Stimulated activated CD8-positive, alpha-beta memory T cell treated with anti-CD3 and anti-CD28 coated beads, Interleukin-12 subunit alpha, Interleukin-12 subunit beta, amount 100 ng/mL, for 1 hour (primary cell): Measurements from ENCODE around the gene RBM48.
"Not testable (repeated sequence)": the region's sequence is repeated elsewhere in the genome, so short reads cannot be mapped to it uniquely, and the experiment has no call there.

ENCODE experiments used
- DNase-seq: peaks from one replicate; pipeline ENCODE4 v3.0.0-alpha.2; 2020; ENCODE audit warnings: low read depth

Gene RBM48

GRCh38 chr7:92528188-92528957 lies at the start of gene RBM48, which contains the start of gene PEX1:
Gene RBM48 (plus strand): TSS chr7:92528795. CDS start chr7:92528814, 19 bp downstream.
Gene PEX1 (minus strand): TSS chr7:92528520. CDS start chr7:92528435, 85 bp downstream.
- peak; percentile 89 for DNase-seq

- DNase-seq = not testable (repeated sequence)
These were observed 49.4 kb upstream of the RBM48 start for GRCh38 chr7:92479146-92479545.

GRCh38 chr7:92483624-92484023 lies 45.0 kb upstream of the RBM48 start:
- not testable (repeated sequence) for DNase-seq

GRCh38 chr7:92484226-92484625 lies 44.4 kb upstream of the RBM48 start:
- not testable (repeated sequence) for DNase-seq

- DNase-seq = no peak
These were observed 43.2 kb upstream of the RBM48 start for GRCh38 chr7:92485267-92485892.

GRCh38 chr7:92485974-92486373 lies 42.6 kb upstream of the RBM48 start:
- no peak for DNase-seq

- DNase-seq = no peak
These were observed 40.8 kb upstream of the RBM48 start for GRCh38 chr7:92487804-92488203.

GRCh38 chr7:92489634-92490033 lies 39.0 kb upstream of the RBM48 start:
- DNase-seq = no peak

- DNase-seq = no peak
These were observed 31.7 kb upstream of the RBM48 start for GRCh38 chr7:92496876-92497275.

- no peak for DNase-seq
These were observed 30.0 kb upstream of the RBM48 start for GRCh38 chr7:92498557-92498956.

GRCh38 chr7:92503767-92504166 lies 24.8 kb upstream of the RBM48 start:
- DNase-seq = no peak

GRCh38 chr7:92504563-92504962 lies 24.0 kb upstream of the RBM48 start:
- DNase-seq = no peak

- no peak for DNase-seq
These were observed 22.2 kb upstream of the RBM48 start for GRCh38 chr7:92506363-92506762.

GRCh38 chr7:92508946-92509345 lies 19.6 kb upstream of the RBM48 start:
- DNase-seq = no peak

GRCh38 chr7:92513167-92513902 lies 15.3 kb upstream of the RBM48 start:
- DNase-seq = no peak

- no peak for DNase-seq
These were observed 11.0 kb upstream of the RBM48 start for GRCh38 chr7:92517631-92518030.

- no peak for DNase-seq
These were observed 8.6 kb upstream of the RBM48 start for GRCh38 chr7:92520024-92520423.

- DNase-seq = no peak
These were observed 5.5 kb upstream of the RBM48 start for GRCh38 chr7:92523110-92523509.

- DNase-seq = peak; percentile 8
These were observed 1.1 kb upstream of the RBM48 start for GRCh38 chr7:92527300-92528187.

- no peak for DNase-seq
These were observed 316 bp downstream of the RBM48 start for GRCh38 chr7:92528958-92529264.

- DNase-seq = no peak
These were observed 6.0 kb downstream of the RBM48 start for GRCh38 chr7:92534572-92534971.

- not testable (repeated sequence) for DNase-seq
These were observed 14.9 kb downstream of the RBM48 start for GRCh38 chr7:92543542-92543941.
